ENCODE results near the gene MBD1. TPM values are rescaled to one million over a fixed set of nuclear protein-coding genes. Genes with fewer than 3 reads are reported as not detected.

Gene MBD1
- total RNA-seq, 1 donor from 2014 or later, result 117 TPM

DNA sequence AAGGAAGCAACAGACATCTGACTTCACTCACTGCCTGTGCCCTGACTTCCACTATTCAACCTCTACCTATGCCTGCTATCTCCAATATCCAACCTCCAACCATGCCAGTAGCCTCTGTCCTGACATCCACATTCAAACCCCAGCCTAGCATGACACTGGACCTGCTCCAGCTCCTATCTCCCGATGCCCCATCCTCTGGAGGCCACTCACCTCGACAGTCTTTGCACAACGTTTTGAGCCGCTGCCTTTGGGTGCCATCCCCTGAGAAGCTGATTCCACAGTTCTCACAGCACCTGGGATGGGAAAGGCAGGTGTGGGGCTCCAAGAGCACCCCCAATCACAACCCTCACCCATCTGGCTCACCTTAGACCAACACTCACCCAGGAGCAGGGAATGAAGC, 4.9 kb downstream of the MBD1 start:
- ATAC-seq (ENCODE audit: low read depth) (no peak), DNase-seq (no peak)
- H3K27ac Mint-ChIP-seq, result no peak overlapping the region
- H3K27me3 Mint-ChIP-seq, result no peaks in the 10 kb centered on the region
- no peaks in the 10 kb centered on the region for H3K9me3 Mint-ChIP-seq
- H3K4me3 Mint-ChIP-seq, result no peak overlapping the region
- H3K4me1 Mint-ChIP-seq, result peaks cover 28% of the 10 kb centered on the region
- TF ChIP-seq, protein P1, sequence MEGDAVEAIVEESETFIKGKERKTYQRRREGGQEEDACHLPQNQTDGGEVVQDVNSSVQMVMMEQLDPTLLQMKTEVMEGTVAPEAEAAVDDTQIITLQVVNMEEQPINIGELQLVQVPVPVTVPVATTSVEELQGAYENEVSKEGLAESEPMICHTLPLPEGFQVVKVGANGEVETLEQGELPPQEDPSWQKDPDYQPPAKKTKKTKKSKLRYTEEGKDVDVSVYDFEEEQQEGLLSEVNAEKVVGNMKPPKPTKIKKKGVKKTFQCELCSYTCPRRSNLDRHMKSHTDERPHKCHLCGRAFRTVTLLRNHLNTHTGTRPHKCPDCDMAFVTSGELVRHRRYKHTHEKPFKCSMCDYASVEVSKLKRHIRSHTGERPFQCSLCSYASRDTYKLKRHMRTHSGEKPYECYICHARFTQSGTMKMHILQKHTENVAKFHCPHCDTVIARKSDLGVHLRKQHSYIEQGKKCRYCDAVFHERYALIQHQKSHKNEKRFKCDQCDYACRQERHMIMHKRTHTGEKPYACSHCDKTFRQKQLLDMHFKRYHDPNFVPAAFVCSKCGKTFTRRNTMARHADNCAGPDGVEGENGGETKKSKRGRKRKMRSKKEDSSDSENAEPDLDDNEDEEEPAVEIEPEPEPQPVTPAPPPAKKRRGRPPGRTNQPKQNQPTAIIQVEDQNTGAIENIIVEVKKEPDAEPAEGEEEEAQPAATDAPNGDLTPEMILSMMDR (IDR thresholded peaks at IDR 0.05), result no peak
- intact Hi-C loops (cut with micrococcal nuclease), result no loop called here
- CTCF ChIA-PET, result no interaction called here
- H3K36me3 Mint-ChIP-seq (ENCODE audit: low read depth), result peaks cover 78% of the 10 kb centered on the region
- POLR2A ChIA-PET, result no interaction called here

- TF ChIP-seq, protein P1 (IDR thresholded peaks at IDR 0.05), result no peak
- no peaks in the 10 kb centered on the region for H3K27me3 Mint-ChIP-seq
- intact Hi-C loops (cut with micrococcal nuclease), result no loop called here
- no peak for DNase-seq
- H3K4me3 Mint-ChIP-seq, result no peak overlapping the region
- ATAC-seq (ENCODE audit: low read depth), result no peak
- H3K9me3 Mint-ChIP-seq, result no peaks in the 10 kb centered on the region
- H3K27ac Mint-ChIP-seq, result no peak overlapping the region
- peaks cover 20% of the 10 kb centered on the region for H3K4me1 Mint-ChIP-seq
- ChIA-PET CTCF (no interaction called here), POLR2A (no interaction called here)
- peaks cover 79% of the 10 kb centered on the region for H3K36me3 Mint-ChIP-seq (ENCODE audit: low read depth)
Measured at GRCh38 chr18:50275503-50276036, 5.8 kb downstream of the MBD1 start.

- CTCF ChIA-PET, result interaction anchor here (1.2 kb wide), 1 partner anchor 82 kb away, joined by 4 read pairs; no protein-coding TSS in a partner anchor
- Mint-ChIP-seq H3K36me3 (ENCODE audit: low read depth) (peaks cover 80% of the 10 kb centered on the region), H3K4me3 (no peak overlapping the region), H3K4me1 (peaks cover 14% of the 10 kb centered on the region), H3K9me3 (no peaks in the 10 kb centered on the region), H3K27me3 (no peaks in the 10 kb centered on the region), H3K27ac (no peak overlapping the region)
- ATAC-seq (ENCODE audit: low read depth), result no peak
- POLR2A ChIA-PET, result no interaction called here
- TF ChIP-seq, protein P1 (IDR thresholded peaks at IDR 0.05), result no peak
- intact Hi-C loops (cut with micrococcal nuclease), result no loop called here
- no peak for DNase-seq
Measured at GRCh38 chr18:50274941-50275340, 6.4 kb downstream of the MBD1 start.

- Mint-ChIP-seq H3K4me3 (no peak overlapping the region), H3K4me1 (peaks cover 6% of the 10 kb centered on the region), H3K27ac (no peak overlapping the region), H3K27me3 (no peaks in the 10 kb centered on the region), H3K36me3 (ENCODE audit: low read depth) (peaks cover 86% of the 10 kb centered on the region), H3K9me3 (no peaks in the 10 kb centered on the region)
- DNase-seq, result no peak
- TF ChIP-seq, protein P1 (IDR thresholded peaks at IDR 0.05), result no peak
- ATAC-seq (ENCODE audit: low read depth), result no peak
- CTCF ChIA-PET, result interaction anchor here (1.2 kb wide), 1 partner anchor 83 kb away, joined by 4 read pairs; no protein-coding TSS in a partner anchor
- POLR2A ChIA-PET, result no interaction called here
- intact Hi-C loops (cut with micrococcal nuclease), result no loop called here
Measured at GRCh38 chr18:50274044-50274442, 7.3 kb downstream of the MBD1 start.

DNA sequence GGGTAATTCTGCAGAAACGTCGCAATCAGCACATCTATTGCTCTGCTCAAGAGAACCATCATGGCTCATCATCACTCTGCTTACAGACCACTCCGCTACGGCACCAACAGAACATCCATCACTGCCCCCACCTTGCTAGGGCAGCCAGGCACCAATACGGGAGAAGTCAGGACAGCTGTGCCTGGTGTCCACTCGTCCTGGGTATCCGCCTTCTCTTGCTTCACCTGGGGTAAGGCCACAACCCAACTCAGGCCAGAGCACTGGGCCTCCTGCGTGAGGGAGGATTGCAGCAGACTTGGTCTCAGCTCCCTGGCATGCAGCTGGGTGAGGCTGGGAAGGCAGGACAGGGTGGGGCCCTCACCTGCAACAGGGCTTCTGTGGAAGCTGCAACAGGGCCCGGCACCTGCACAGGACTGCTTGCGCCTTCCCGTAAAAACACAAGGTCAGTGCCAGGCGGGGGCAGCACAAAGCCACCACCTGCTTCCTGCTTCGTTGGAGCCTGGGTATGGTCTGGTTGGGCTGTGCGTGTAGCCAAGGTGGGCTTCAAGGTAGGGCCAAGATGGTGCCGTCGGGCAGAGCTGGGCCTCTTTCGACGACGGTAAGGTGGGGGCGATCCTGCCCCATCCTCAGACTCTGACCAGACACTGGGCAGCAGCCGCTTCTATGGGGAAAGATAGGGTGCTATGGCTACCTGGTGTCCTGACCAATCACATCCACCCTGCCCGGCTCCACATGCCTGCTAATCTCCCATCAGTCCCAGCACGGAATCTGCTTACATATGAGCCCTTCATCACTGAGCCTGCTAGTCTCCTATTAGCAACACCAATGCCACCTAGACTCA, 7.9 kb downstream of the MBD1 start:
- CTCF ChIA-PET, result no interaction called here
- intact Hi-C loops (cut with micrococcal nuclease), result no loop called here
- H3K9me3 Mint-ChIP-seq, result no peaks in the 10 kb centered on the region
- POLR2A ChIA-PET, result no interaction called here
- no peak for DNase-seq
- H3K4me1 Mint-ChIP-seq, result peaks cover 4% of the 10 kb centered on the region
- TF ChIP-seq, protein P1 (IDR thresholded peaks at IDR 0.05), result no peak
- ATAC-seq (ENCODE audit: low read depth), result no peak
- H3K36me3 Mint-ChIP-seq (ENCODE audit: low read depth), result peaks cover 84% of the 10 kb centered on the region
- no peak overlapping the region for H3K4me3 Mint-ChIP-seq
- H3K27ac Mint-ChIP-seq, result no peak overlapping the region
- no peaks in the 10 kb centered on the region for H3K27me3 Mint-ChIP-seq

All from activated B cell treated with CpG ODN at 0.5 μM for 24 hours (primary cell).